ENCODE results near the gene CHIC2.

GRCh38 chr4:54038056-54038455, 26.3 kb downstream of the CHIC2 start:
- no peak for TF ChIP-seq POLR2A (IDR thresholded peaks at IDR 0.05)
- TF ChIP-seq, protein P1, sequence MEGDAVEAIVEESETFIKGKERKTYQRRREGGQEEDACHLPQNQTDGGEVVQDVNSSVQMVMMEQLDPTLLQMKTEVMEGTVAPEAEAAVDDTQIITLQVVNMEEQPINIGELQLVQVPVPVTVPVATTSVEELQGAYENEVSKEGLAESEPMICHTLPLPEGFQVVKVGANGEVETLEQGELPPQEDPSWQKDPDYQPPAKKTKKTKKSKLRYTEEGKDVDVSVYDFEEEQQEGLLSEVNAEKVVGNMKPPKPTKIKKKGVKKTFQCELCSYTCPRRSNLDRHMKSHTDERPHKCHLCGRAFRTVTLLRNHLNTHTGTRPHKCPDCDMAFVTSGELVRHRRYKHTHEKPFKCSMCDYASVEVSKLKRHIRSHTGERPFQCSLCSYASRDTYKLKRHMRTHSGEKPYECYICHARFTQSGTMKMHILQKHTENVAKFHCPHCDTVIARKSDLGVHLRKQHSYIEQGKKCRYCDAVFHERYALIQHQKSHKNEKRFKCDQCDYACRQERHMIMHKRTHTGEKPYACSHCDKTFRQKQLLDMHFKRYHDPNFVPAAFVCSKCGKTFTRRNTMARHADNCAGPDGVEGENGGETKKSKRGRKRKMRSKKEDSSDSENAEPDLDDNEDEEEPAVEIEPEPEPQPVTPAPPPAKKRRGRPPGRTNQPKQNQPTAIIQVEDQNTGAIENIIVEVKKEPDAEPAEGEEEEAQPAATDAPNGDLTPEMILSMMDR (IDR thresholded peaks at IDR 0.05) = no peak
